Natural killer cell (primary cell): ENCODE results near the gene PLXDC1. TPM values are rescaled to one million over a fixed set of nuclear protein-coding genes. Genes with fewer than 3 reads are reported as not detected.

ENCODE experiments used
- ATAC-seq, 3 donors: fragments of 150-1000 bp in 2 of 3; fragments of 200-7000 bp in 1 of 3; cut with Tn5 transposase; 1 replicate in 1 of 3; 2 replicates in 2 of 3; pipeline ENCODE4 v1.10.0; 2021; ENCODE audit warnings: mild to moderate bottlenecking in 2 of 3, moderate library complexity in 2 of 3
- DNase-seq, 2 donors: peaks; one replicate each; pipeline versions ENCODE4 v3.0.0 to v3.0.0-alpha.2; 2013 to 2021; ENCODE audit warnings: mixed read lengths in 1 of 2
- H3K27ac ChIP-seq: one replicate; pipeline ENCODE4 v1.5.1; 2013; ENCODE audit warnings: mild to moderate bottlenecking, low read length
- H3K27me3 ChIP-seq: one replicate; pipeline ENCODE4 v1.6.1; 2013; ENCODE audit warnings: low read length; ENCODE audit not compliant: control insufficient read depth, insufficient read depth
- H3K36me3 ChIP-seq: one replicate; pipeline ENCODE4 v1.6.1; 2013; ENCODE audit warnings: low read length; ENCODE audit not compliant: control insufficient read depth, insufficient read depth
- H3K4me1 ChIP-seq: one replicate; pipeline ENCODE4 v1.6.1; 2013; ENCODE audit warnings: low read length; ENCODE audit not compliant: control insufficient read depth, insufficient read depth
- H3K4me3 ChIP-seq: one replicate; pipeline ENCODE4 v1.5.1; 2013; ENCODE audit warnings: low read length
- H3K9me3 ChIP-seq: one replicate; pipeline ENCODE4 v1.6.1; 2013; ENCODE audit warnings: low read length; ENCODE audit not compliant: control insufficient read depth, insufficient read depth
- H3K27ac Mint-ChIP-seq, 2 donors: one replicate each; pipeline ENCODE4 v1.8.0; 2022; ENCODE audit warnings: mild to moderate bottlenecking in 2 of 2, mixed read lengths in 2 of 2, moderate library complexity in 1 of 2
- H3K27me3 Mint-ChIP-seq, 2 donors: one replicate each; pipeline ENCODE4 v1.8.0; 2022; ENCODE audit warnings: low read depth in 2 of 2, mixed read lengths in 2 of 2
- H3K36me3 Mint-ChIP-seq: one replicate; pipeline ENCODE4 v1.8.0; 2022; ENCODE audit warnings: mixed read lengths
- H3K4me1 Mint-ChIP-seq, 2 donors: one replicate each; pipeline ENCODE4 v1.8.0; 2022; ENCODE audit warnings: mixed read lengths in 2 of 2
- H3K4me3 Mint-ChIP-seq: one replicate; pipeline ENCODE4 v1.8.0; 2022; ENCODE audit warnings: mild to moderate bottlenecking, moderate library complexity, mixed read lengths
- H3K9me3 Mint-ChIP-seq, 2 donors: one replicate each; pipeline ENCODE4 v1.8.0; 2022; ENCODE audit warnings: mixed read lengths in 2 of 2
- CTCF ChIP-seq: fragments of 200-600 bp; IDR thresholded peaks from one replicate; pipeline ENCODE4 v1.8.0; 2022; ENCODE audit warnings: antibody characterized with exemption
- WGBS: methylation state at CpG from one replicate; pipeline ENCODE4 v1.1.7; 2013; ENCODE audit warnings: missing lambda C conversion rate; ENCODE audit not compliant: insufficient coverage; 5-methylcytosine and 5-hydroxymethylcytosine counted together
- intact Hi-C: fragments of 100-400 bp; cut with micrococcal nuclease; formaldehyde crosslinking; loops from one replicate; pipeline ENCODE4 v1.14.2; 2022
- total RNA-seq, 4 donors: library from RNA; stranded (reverse); fragments of 120-200 nt in 1 of 4; gene quantifications; one replicate each; pipeline versions ENCODE4 v1.2.3 to v1.2.4, GENCODE V29; 2013 to 2022

Gene PLXDC1
- total RNA-seq, 3 donors from 2014 or later (not counting 1 experiment from before 2014, with no cell fraction given), result 5.7 to 53.6 (median 15.9) TPM

- Histone ChIP-seq H3K27ac (no peak overlapping the region), H3K4me1 (peaks cover 5% of the 10 kb centered on the region), H3K9me3 (no peaks in the 10 kb centered on the region), H3K36me3 (no peaks in the 10 kb centered on the region), H3K27me3 (no peaks in the 10 kb centered on the region), H3K4me3 (no peak overlapping the region)
- TF ChIP-seq CTCF, result no peak
- H3K9me3 Mint-ChIP-seq, result no peaks in the 10 kb centered on the region
- ATAC-seq (no peak), DNase-seq (no peak)
- H3K4me3 Mint-ChIP-seq, result no peak overlapping the region
- 99% methylated on average over 3 of the region's 5 CpGs for WGBS
- H3K4me1 Mint-ChIP-seq, result peaks cover 6% of the 10 kb centered on the region in 2 donors
- intact Hi-C loops, result loop anchor here (5.0 kb wide), 1 partner anchor 172 kb away; no protein-coding TSS in a partner anchor
- no peaks in the 10 kb centered on the region for H3K36me3 Mint-ChIP-seq
- no peak overlapping the region for H3K27ac Mint-ChIP-seq
- H3K27me3 Mint-ChIP-seq, result peaks cover 0 to 3% of the 10 kb centered on the region in 2 donors
Observed at GRCh38 chr17:39064819-39065218, 86.6 kb downstream of the PLXDC1 start.

- Histone ChIP-seq H3K27ac (no peak overlapping the region), H3K9me3 (no peaks in the 10 kb centered on the region), H3K36me3 (no peaks in the 10 kb centered on the region), H3K27me3 (no peaks in the 10 kb centered on the region), H3K4me3 (no peak overlapping the region), H3K4me1 (peaks cover 2% of the 10 kb centered on the region)
- no peak for TF ChIP-seq CTCF
- Mint-ChIP-seq H3K27me3 (peaks cover 0 to under 1% of the 10 kb centered on the region in 2 donors), H3K36me3 (no peaks in the 10 kb centered on the region), H3K27ac (no peak overlapping the region), H3K4me1 (peaks cover 3% of the 10 kb centered on the region in 2 donors), H3K4me3 (no peak overlapping the region), H3K9me3 (no peaks in the 10 kb centered on the region)
- 81% methylated on average over 5 of the region's 5 CpGs for WGBS
- intact Hi-C loops, result no loop called here
- no peak for ATAC-seq
- DNase-seq, result no peak
Observed at GRCh38 chr17:39064374-39064773, 87.1 kb downstream of the PLXDC1 start.

GRCh38 chr17:39063681-39064069, 87.8 kb downstream of the PLXDC1 start:
- Mint-ChIP-seq H3K27me3 (no peaks in the 10 kb centered on the region), H3K4me3 (no peak overlapping the region), H3K9me3 (no peaks in the 10 kb centered on the region), H3K36me3 (no peaks in the 10 kb centered on the region), H3K27ac (no peak overlapping the region), H3K4me1 (no peaks in the 10 kb centered on the region)
- no peak overlapping the region for H3K27ac ChIP-seq
- intact Hi-C loops, result no loop called here
- H3K27me3 ChIP-seq, result no peaks in the 10 kb centered on the region
- ATAC-seq (no peak), DNase-seq (no peak)
- no peak for TF ChIP-seq CTCF
- no peaks in the 10 kb centered on the region for H3K9me3 ChIP-seq
- H3K4me1 ChIP-seq, result no peaks in the 10 kb centered on the region
- H3K36me3 ChIP-seq, result no peaks in the 10 kb centered on the region
- WGBS, result 87% methylated on average over 1 of the region's 1 CpG
- H3K4me3 ChIP-seq, result no peak overlapping the region
